ENCODE data around the gene SMC1A. TPM values are rescaled to one million over a fixed set of nuclear protein-coding genes. Genes with fewer than 3 reads are reported as not detected.
A peak's percentile ranks its signal among the peaks of the same experiment; 100 is the strongest.
"Not testable (repeated sequence)": the region's sequence is repeated elsewhere in the genome, so short reads cannot be mapped to it uniquely, and the experiment has no call there.

Gene SMC1A
- total RNA-seq, 2 experiments from 2014 or later = 169 to 170 TPM

GRCh38 chrX:53374222-53374820, 48.1 kb downstream of the SMC1A start:
- intact Hi-C loops (cut with micrococcal nuclease) = loop anchor here (10.0 kb wide), 1 partner anchor 60 kb away; no protein-coding TSS in a partner anchor
- Mint-ChIP-seq H3K36me3 (ENCODE audit: low read depth) (peaks cover 4% of the 10 kb centered on the region), H3K27me3 (ENCODE audit: low read depth) (no peaks in the 10 kb centered on the region), H3K9me3 (no peaks in the 10 kb centered on the region), H3K4me3 (no peak overlapping the region), H3K4me1 (ENCODE audit: low read depth) (no peaks in the 10 kb centered on the region), H3K27ac (peak overlapping the region; percentile 13)
- CTCF ChIA-PET = interaction anchor here (1.2 kb wide), 1 partner anchor 61 kb away, joined by 5 read pairs; no protein-coding TSS in a partner anchor
- no peak for DNase-seq

- no peak overlapping the region for H3K4me3 Mint-ChIP-seq
- H3K36me3 Mint-ChIP-seq (ENCODE audit: low read depth) = peaks cover 4% of the 10 kb centered on the region
- no peaks in the 10 kb centered on the region for H3K4me1 Mint-ChIP-seq (ENCODE audit: low read depth)
- H3K27me3 Mint-ChIP-seq (ENCODE audit: low read depth) = no peaks in the 10 kb centered on the region
- no peaks in the 10 kb centered on the region for H3K9me3 Mint-ChIP-seq
- DNase-seq = no peak
- H3K27ac Mint-ChIP-seq = no peak overlapping the region
- CTCF ChIA-PET = no interaction called here
- intact Hi-C loops (cut with micrococcal nuclease) = loop anchor here (10.0 kb wide), 1 partner anchor 59 kb away; no protein-coding TSS in a partner anchor
Observed at GRCh38 chrX:53373307-53373706, 49.1 kb downstream of the SMC1A start.

DNA sequence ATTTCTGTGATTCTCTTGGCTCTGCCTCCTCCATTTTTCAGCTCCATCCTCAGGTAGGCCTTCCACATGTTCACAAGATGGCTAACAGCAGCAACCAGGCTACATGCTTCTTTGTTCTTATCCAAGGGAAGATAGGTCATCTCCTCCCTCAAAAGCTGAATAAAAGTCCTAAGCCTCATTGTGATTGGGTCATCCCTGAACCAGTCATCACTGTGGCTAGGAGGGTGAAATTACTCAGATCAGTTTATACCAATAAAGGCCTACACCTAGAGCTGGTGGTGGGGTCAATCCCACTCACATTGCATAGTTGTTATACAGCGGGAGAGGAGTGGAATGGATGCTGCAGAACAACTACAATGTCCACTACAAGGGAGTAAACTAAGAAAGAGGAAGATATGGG, 56.0 kb downstream of the SMC1A start:
- intact Hi-C loops (cut with micrococcal nuclease); H3K4me1 Mint-ChIP-seq (ENCODE audit: low read depth); CTCF ChIA-PET; H3K9me3 Mint-ChIP-seq; DNase-seq; H3K36me3 Mint-ChIP-seq (ENCODE audit: low read depth); H3K27me3 Mint-ChIP-seq (ENCODE audit: low read depth); H3K27ac Mint-ChIP-seq; H3K4me3 Mint-ChIP-seq: not testable (repeated sequence)

- intact Hi-C loops (cut with micrococcal nuclease) = no loop called here
- DNase-seq = no peak
- Mint-ChIP-seq H3K36me3 (ENCODE audit: low read depth) (no peaks in the 10 kb centered on the region), H3K27me3 (ENCODE audit: low read depth) (no peaks in the 10 kb centered on the region), H3K27ac (no peak overlapping the region), H3K4me1 (ENCODE audit: low read depth) (no peaks in the 10 kb centered on the region), H3K4me3 (no peak overlapping the region), H3K9me3 (no peaks in the 10 kb centered on the region)
- CTCF ChIA-PET = no interaction called here
Observed at GRCh38 chrX:53362449-53362848, 60.0 kb downstream of the SMC1A start.

DNA sequence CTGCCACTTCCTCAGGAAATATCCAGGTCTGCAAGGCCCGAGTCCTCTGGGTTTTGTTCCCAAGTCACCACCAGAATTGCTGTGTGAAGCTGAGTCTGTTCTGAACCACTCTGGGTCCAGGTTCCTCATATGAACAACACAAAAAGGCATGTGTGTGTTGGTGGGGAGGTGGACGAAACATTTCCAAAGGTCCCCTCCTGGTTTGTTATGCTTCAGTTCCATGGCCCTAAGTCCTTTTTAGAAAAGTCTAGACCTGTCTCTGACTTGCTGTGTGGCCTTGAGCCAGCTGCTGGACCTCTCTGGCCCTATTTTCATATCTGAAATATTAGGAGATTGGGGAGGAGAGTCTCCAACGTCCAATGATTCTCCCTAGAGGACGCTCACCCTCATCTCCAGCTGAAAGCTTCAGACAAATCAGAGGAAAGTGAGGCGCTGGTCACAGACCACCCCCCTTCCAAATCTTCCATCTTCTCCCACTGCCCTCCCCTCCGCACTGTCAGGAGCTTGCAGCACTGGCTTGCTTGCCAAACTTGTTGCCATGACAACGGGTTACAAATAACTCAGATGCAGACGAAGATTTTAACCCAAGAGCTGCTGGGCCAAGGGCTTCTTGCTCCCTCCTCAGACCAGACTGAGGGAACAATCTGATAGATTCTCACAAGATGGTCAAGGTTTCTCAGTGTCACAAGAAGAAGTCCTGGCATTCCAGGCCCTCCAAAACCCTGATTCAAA, 64.5 kb downstream of the SMC1A start:
- H3K27ac Mint-ChIP-seq = no peak overlapping the region
- no peak overlapping the region for H3K4me3 Mint-ChIP-seq
- H3K4me1 Mint-ChIP-seq (ENCODE audit: low read depth) = no peaks in the 10 kb centered on the region
- no peaks in the 10 kb centered on the region for H3K9me3 Mint-ChIP-seq
- intact Hi-C loops (cut with micrococcal nuclease) = no loop called here
- H3K36me3 Mint-ChIP-seq (ENCODE audit: low read depth) = no peaks in the 10 kb centered on the region
- DNase-seq = no peak
- CTCF ChIA-PET = interaction anchor here (1.3 kb wide), 1 partner anchor 124 kb away, joined by 4 read pairs; no protein-coding TSS in a partner anchor
- H3K27me3 Mint-ChIP-seq (ENCODE audit: low read depth) = no peaks in the 10 kb centered on the region

- Mint-ChIP-seq H3K4me1 (ENCODE audit: low read depth) (no peaks in the 10 kb centered on the region), H3K4me3 (no peak overlapping the region), H3K27ac (no peak overlapping the region), H3K36me3 (ENCODE audit: low read depth) (no peaks in the 10 kb centered on the region), H3K9me3 (no peaks in the 10 kb centered on the region), H3K27me3 (ENCODE audit: low read depth) (no peaks in the 10 kb centered on the region)
- no peak for DNase-seq
- intact Hi-C loops (cut with micrococcal nuclease) = no loop called here
- CTCF ChIA-PET = no interaction called here
Observed at GRCh38 chrX:53356186-53356585, 66.3 kb downstream of the SMC1A start.

GRCh38 chrX:53354669-53355068, 67.8 kb downstream of the SMC1A start:
- Mint-ChIP-seq H3K4me3 (no peak overlapping the region), H3K9me3 (no peaks in the 10 kb centered on the region), H3K4me1 (ENCODE audit: low read depth) (no peaks in the 10 kb centered on the region), H3K27ac (no peak overlapping the region), H3K27me3 (ENCODE audit: low read depth) (no peaks in the 10 kb centered on the region), H3K36me3 (ENCODE audit: low read depth) (no peaks in the 10 kb centered on the region)
- intact Hi-C loops (cut with micrococcal nuclease) = no loop called here
- CTCF ChIA-PET = no interaction called here
- DNase-seq = no peak

- no peak overlapping the region for H3K27ac Mint-ChIP-seq
- H3K36me3 Mint-ChIP-seq (ENCODE audit: low read depth) = no peaks in the 10 kb centered on the region
- no peaks in the 10 kb centered on the region for H3K9me3 Mint-ChIP-seq
- CTCF ChIA-PET = no interaction called here
- DNase-seq = no peak
- H3K4me3 Mint-ChIP-seq = no peak overlapping the region
- intact Hi-C loops (cut with micrococcal nuclease) = no loop called here
- H3K27me3 Mint-ChIP-seq (ENCODE audit: low read depth) = no peaks in the 10 kb centered on the region
- no peaks in the 10 kb centered on the region for H3K4me1 Mint-ChIP-seq (ENCODE audit: low read depth)
Observed at GRCh38 chrX:53347948-53348347, 74.5 kb downstream of the SMC1A start.

- Mint-ChIP-seq H3K4me1 (ENCODE audit: low read depth) (no peaks in the 10 kb centered on the region), H3K4me3 (no peak overlapping the region)
Observed at GRCh38 chrX:53340852-53341645, 81.4 kb downstream of the SMC1A start.

DNA sequence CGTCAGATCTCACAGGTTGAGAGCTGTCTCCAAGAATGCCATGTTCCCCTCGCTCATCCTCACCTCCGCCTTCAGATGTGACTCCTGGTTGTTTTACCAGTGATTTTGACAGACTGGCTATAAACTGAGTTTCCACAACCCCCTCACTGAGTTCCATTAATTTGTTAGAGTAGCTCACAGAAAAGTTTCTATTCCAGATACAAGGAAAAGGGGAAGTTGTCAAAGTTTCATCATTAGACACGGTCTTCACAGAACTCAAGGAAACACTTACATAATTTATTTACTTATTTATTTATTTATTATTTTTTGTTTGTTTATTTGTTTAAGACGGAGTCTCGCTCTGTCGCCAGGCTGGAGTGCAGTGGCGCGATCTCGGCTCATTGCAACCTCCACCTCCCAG, 85.4 kb downstream of the SMC1A start:
- Mint-ChIP-seq H3K4me1 (ENCODE audit: low read depth) (no peaks in the 10 kb centered on the region), H3K36me3 (ENCODE audit: low read depth) (no peaks in the 10 kb centered on the region), H3K9me3 (no peaks in the 10 kb centered on the region), H3K27ac (no peak overlapping the region), H3K27me3 (ENCODE audit: low read depth) (no peaks in the 10 kb centered on the region), H3K4me3 (no peak overlapping the region)
- DNase-seq = no peak
- CTCF ChIA-PET = no interaction called here
- intact Hi-C loops (cut with micrococcal nuclease) = no loop called here

More at GRCh38 chrX:53340852-53341645, 81.4 kb downstream of the SMC1A start:
- no peak for DNase-seq
- no peaks in the 10 kb centered on the region for H3K9me3 Mint-ChIP-seq
- intact Hi-C loops (cut with micrococcal nuclease) = no loop called here
- H3K36me3 Mint-ChIP-seq (ENCODE audit: low read depth) = no peaks in the 10 kb centered on the region
- H3K27me3 Mint-ChIP-seq (ENCODE audit: low read depth) = no peaks in the 10 kb centered on the region
- CTCF ChIA-PET = interaction anchor here (0.6 to 1.4 kb wide), 2 partner anchors 23 to 68 kb away, joined by 3 to 4 read pairs; no protein-coding TSS in a partner anchor
- no peak overlapping the region for H3K27ac Mint-ChIP-seq

DNA sequence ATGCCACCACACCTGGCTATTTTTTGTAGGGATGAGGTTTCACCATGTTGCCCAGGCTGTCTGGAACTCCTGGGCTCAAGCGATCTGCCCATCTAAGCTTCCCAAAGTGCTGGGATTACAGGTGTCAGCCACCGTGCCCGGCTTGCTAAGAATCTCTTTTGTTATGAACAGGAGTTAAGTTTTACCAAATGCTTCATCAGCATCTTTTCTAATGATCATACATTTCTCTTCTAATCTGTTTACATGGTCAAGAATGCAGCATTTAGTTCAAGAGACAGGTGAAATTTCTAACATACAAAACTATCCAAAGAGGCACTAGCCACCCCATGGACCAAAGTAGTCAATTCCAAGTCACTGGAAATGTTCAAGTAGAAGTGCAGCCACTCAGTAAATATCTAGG, 88.6 kb downstream of the SMC1A start:
- H3K4me3 Mint-ChIP-seq = no peak overlapping the region
- no peaks in the 10 kb centered on the region for H3K36me3 Mint-ChIP-seq (ENCODE audit: low read depth)
- CTCF ChIA-PET = interaction anchor here (1.2 kb wide), 1 partner anchor 10 kb away, joined by 3 read pairs; no protein-coding TSS in a partner anchor

GRCh38 chrX:53332204-53332603, 90.2 kb downstream of the SMC1A start:
- CTCF ChIA-PET = interaction anchor here (0.7 to 1.4 kb wide), 2 partner anchors 14 to 19 kb away, joined by 3 to 5 read pairs; no protein-coding TSS in a partner anchor
- Mint-ChIP-seq H3K27me3 (ENCODE audit: low read depth) (no peaks in the 10 kb centered on the region), H3K36me3 (ENCODE audit: low read depth) (no peaks in the 10 kb centered on the region), H3K4me1 (ENCODE audit: low read depth) (no peaks in the 10 kb centered on the region), H3K27ac (no peak overlapping the region), H3K4me3 (no peak overlapping the region), H3K9me3 (no peaks in the 10 kb centered on the region)
- no peak for DNase-seq
- intact Hi-C loops (cut with micrococcal nuclease) = no loop called here

More for the DNA sequence above, 88.6 kb downstream of the SMC1A start:
- Mint-ChIP-seq H3K4me1 (ENCODE audit: low read depth) (no peaks in the 10 kb centered on the region), H3K27me3 (ENCODE audit: low read depth) (no peaks in the 10 kb centered on the region), H3K9me3 (no peaks in the 10 kb centered on the region), H3K27ac (no peak overlapping the region)
- intact Hi-C loops (cut with micrococcal nuclease) = no loop called here
- no peak for DNase-seq
